GM12878 (cell line): ENCODE results near the gene DENND1A. TPM values are rescaled to one million over a fixed set of nuclear protein-coding genes. Genes with fewer than 3 reads are reported as not detected.

Source experiments
- ATAC-seq: fragments of 200-7000 bp; cut with Tn5 transposase; 3 replicates; pipeline ENCODE4 v1.9.1; 2020; ENCODE audit warnings: mild to moderate bottlenecking, moderate library complexity
- BruUV-seq: library from RNA; stranded (reverse); fragments of 400-500 nt; replicated peaks from 2 replicates; lab custom pipeline; 2021; lab: Mats Ljungman, UMichigan
- CTCF ChIA-PET: fragments of 300-600 bp; sonication (Branson Sonifier 250); formaldehyde crosslinking; extraction: SDS; loops from one replicate; lab custom pipeline; 2021; ENCODE audit warnings: inconsistent platforms; lab: Yijun Ruan, JAX
- POLR2A ChIA-PET: fragments of 350-600 bp; formaldehyde crosslinking; extraction: SDS; loops from one replicate; lab custom pipeline; 2021; ENCODE audit warnings: inconsistent platforms; lab: Charles Lee
- RAD21 ChIA-PET: fragments of 300-600 bp; sonication (Branson Sonifier 250); formaldehyde crosslinking; loops from one replicate; lab custom pipeline; 2023; ENCODE audit warnings: antibody characterized with exemption; ENCODE audit not compliant: unreplicated experiment; lab: Charles Lee
- SMC1A ChIA-PET: fragments of 300-600 bp; sonication (Branson Sonifier 250); formaldehyde crosslinking; loops from one replicate; lab custom pipeline; 2023; ENCODE audit not compliant: unreplicated experiment, uncharacterized antibody; lab: Charles Lee
- DNase-seq: peaks from one replicate; pipeline ENCODE4 v3.0.0-alpha.2; 2011; ENCODE audit warnings: low read depth, low spot score
- FAIRE-seq: peaks from 3 replicates; lab custom pipeline; 2011; peaks lifted over from hg19 to GRCh38; lab: Jason Lieb, UNC
- H2AFZ ChIP-seq: 2 replicates; pipeline ENCODE4 v1.6.0; 2011; ENCODE audit warnings: low read depth, low read length, control low read depth; ENCODE audit not compliant: control insufficient read depth
- H3K27ac ChIP-seq: 2 replicates; pipeline ENCODE4 v1.5.1; 2011; ENCODE audit warnings: control low read depth; ENCODE audit not compliant: control insufficient read depth, insufficient read depth
- H3K27me3 ChIP-seq, 2 experiments: replicated peaks in 1 of 2; 2 replicates each; pipeline versions ENCODE4 v1.6.0 to v1.6.1; 2011; ENCODE audit warnings: low read length in 1 of 2; ENCODE audit not compliant: control insufficient read depth in 2 of 2, insufficient read depth in 2 of 2
- H3K36me3 ChIP-seq, 2 experiments: 2 replicates each; pipeline ENCODE4 v1.5.1; 2011; ENCODE audit warnings: low read length in 1 of 2; ENCODE audit not compliant: control insufficient read depth in 2 of 2, insufficient read depth in 2 of 2
- H3K4me1 ChIP-seq: 2 replicates; pipeline ENCODE4 v1.6.1; 2011; ENCODE audit warnings: mild to moderate bottlenecking, low read length, moderate library complexity, mixed read lengths; ENCODE audit not compliant: control insufficient read depth, insufficient read depth
- H3K4me2 ChIP-seq: 2 replicates; pipeline ENCODE4 v1.6.0; 2011; ENCODE audit warnings: control low read depth; ENCODE audit not compliant: control insufficient read depth, insufficient read depth
- H3K4me3 ChIP-seq: fragments of 200-600 bp; sonication (generic); 2 replicates; pipeline ENCODE4 v1.5.1; 2016
- H3K79me2 ChIP-seq: 2 replicates; pipeline ENCODE4 v1.6.0; 2011; ENCODE audit warnings: low read length; ENCODE audit not compliant: control insufficient read depth, insufficient read depth
- H3K9ac ChIP-seq: 2 replicates; pipeline ENCODE4 v1.8.0; 2011; ENCODE audit warnings: low read length, control low read depth, mixed read lengths; ENCODE audit not compliant: control insufficient read depth, insufficient read depth
- H3K9me3 ChIP-seq: replicated peaks from 3 replicates; pipeline ENCODE4 v1.5.1; 2011; ENCODE audit warnings: mild to moderate bottlenecking, low read length; ENCODE audit not compliant: control insufficient read depth, insufficient read depth
- H4K20me1 ChIP-seq: 2 replicates; pipeline ENCODE4 v1.6.0; 2011; ENCODE audit not compliant: control insufficient read depth, insufficient read depth
- ATF3 ChIP-seq: IDR thresholded peaks from 2 replicates; pipeline ENCODE4 v1.6.1; 2011; ENCODE audit warnings: low read depth, mild to moderate bottlenecking, low read length, moderate library complexity, borderline replicate concordance; ENCODE audit errors: extremely low read depth
- BACH1 ChIP-seq: fragments of 450-650 bp; IDR thresholded peaks from 2 replicates; pipeline ENCODE4 v1.6.1; 2017; ENCODE audit warnings: mild to moderate bottlenecking, borderline replicate concordance
- EGR1 ChIP-seq, 2 experiments: IDR thresholded peaks; 1 replicate in 1 of 2; 2 replicates in 1 of 2; pipeline ENCODE4 v1.6.1; 2011 to 2012; ENCODE audit warnings: low read depth in 2 of 2, low read length in 2 of 2, borderline replicate concordance in 1 of 2, mild to moderate bottlenecking in 1 of 2, moderate library complexity in 1 of 2
- IRF4 ChIP-seq: IDR thresholded peaks from 2 replicates; pipeline ENCODE4 v1.6.1; 2011; ENCODE audit warnings: low read depth, low read length
- KLF5 ChIP-seq: fragments of 450-650 bp; IDR thresholded peaks from 2 replicates; pipeline ENCODE4 v1.6.1; 2014; ENCODE audit warnings: mild to moderate bottlenecking; ENCODE audit not compliant: partially characterized antibody
- MYC ChIP-seq: IDR thresholded peaks from 2 replicates; pipeline ENCODE4 v1.6.1; 2011; ENCODE audit warnings: mild to moderate bottlenecking, low read length, moderate library complexity, inconsistent platforms; ENCODE audit not compliant: insufficient read depth, insufficient replicate concordance, insufficient read length, severe bottlenecking
- ZBED1 ChIP-seq: IDR thresholded peaks from 2 replicates; pipeline ENCODE4 v1.6.1; 2016; ENCODE audit warnings: borderline replicate concordance
- ZNF274 ChIP-seq: IDR thresholded peaks from one replicate; pipeline ENCODE4 v1.8.0; 2011; ENCODE audit not compliant: insufficient read length, insufficient read depth
- WGBS: methylation state at CpG from one replicate; pipeline ENCODE4 v1.1.6; 2016; ENCODE audit warnings: low lambda C conversion rate; ENCODE audit not compliant: insufficient replicate concordance, insufficient coverage; ENCODE audit errors: missing lambda C conversion rate; 5-methylcytosine and 5-hydroxymethylcytosine counted together
- in situ Hi-C: fragments of 300-500 bp; cut with MboI; formaldehyde crosslinking; loops from 9 replicates; pipeline ENCODE4 v1.14.3; 2018; ENCODE audit warnings: mixed read lengths
- intact Hi-C: fragments of 100-400 bp; cut with micrococcal nuclease; formaldehyde crosslinking; loops from one replicate; pipeline ENCODE4 v1.14.2; 2022; ENCODE audit not compliant: unreplicated experiment
- polyA plus RNA-seq, 11 experiments: library from polyadenylated mRNA; depleted of rRNA in 4 of 11; unstranded in 6 of 11; stranded (reverse) in 5 of 11; fragments of >200 nt; fragmentation: Nextera tagmentation in 4 of 11; fragmentation: Illumina TruSeq in 1 of 11; extraction: Ambion mirVana in 4 of 11; extraction: Trizol in 1 of 11; gene quantifications; 1 replicate in 1 of 11; 2 replicates in 10 of 11; pipeline versions ENCODE4 v1.2.1 to v1.2.3, GENCODE V29; 2011 to 2016; ENCODE audit warnings: inconsistent platforms in 2 of 11, missing spikeins in 2 of 11, low read depth in 1 of 11
- total RNA-seq, 4 experiments: library from RNA; depleted of rRNA in 3 of 4; stranded (reverse); fragments of >200 nt in 3 of 4; fragmentation: Illumina TruSeq in 1 of 4; extraction: Trizol in 1 of 4; gene quantifications; 2 replicates each; pipeline versions ENCODE4 v1.2.1 to v1.2.3, GENCODE V29; 2013 to 2021
- TF ChIP-seq, protein P1 (sequence below): fragments of 450-650 bp; IDR thresholded peaks from 2 replicates; pipeline ENCODE4 v1.6.1; 2016; ENCODE audit warnings: mild to moderate bottlenecking, moderate library complexity, borderline replicate concordance

DENND1A gene
- total and polyA plus RNA-seq, 10 of the 15 experiments (the other 5 are each of a cell fraction or from before 2014, with no cell fraction given) = 14.1 to 48.6 (median 35.2) TPM

- TF ChIP-seq KLF5 = no peak
- no peak for TF ChIP-seq ATF3
Observed at GRCh38 chr9:123486431-123486830, 443.5 kb downstream of the DENND1A start (continued).

DNA sequence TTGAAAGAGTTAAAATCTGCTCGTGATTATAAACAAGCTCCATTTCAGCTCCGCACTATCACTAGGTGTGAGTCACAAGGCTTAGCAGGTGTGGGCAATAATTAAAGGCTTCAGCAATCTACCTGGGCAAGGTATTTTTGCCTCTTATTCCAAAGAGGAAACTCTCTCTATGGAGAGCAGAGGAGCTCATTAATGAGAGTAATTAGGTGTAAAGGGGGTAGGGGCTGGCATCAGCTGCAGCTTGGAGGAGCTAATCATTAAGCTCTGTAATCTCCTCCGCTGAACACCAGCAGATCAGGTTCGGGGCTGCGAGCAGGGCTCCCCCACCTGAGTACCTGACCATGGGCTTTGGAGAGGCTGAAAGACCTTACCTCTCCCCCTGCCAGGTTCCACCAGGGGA is 444.7 kb downstream of the DENND1A start:
- no peaks in the 10 kb centered on the region for H3K4me1 ChIP-seq
- H3K4me3 ChIP-seq = no peak overlapping the region
- H3K9ac ChIP-seq = no peak overlapping the region
- FAIRE-seq (no peak), DNase-seq (no peak), ATAC-seq (no peak)
- H3K4me2 ChIP-seq = no peak overlapping the region
- H3K79me2 ChIP-seq = no peaks in the 10 kb centered on the region
- SMC1A ChIA-PET = no interaction called here
- in situ Hi-C loops = no loop called here
- no peaks in the 10 kb centered on the region for H4K20me1 ChIP-seq
- no peak overlapping the region for H3K27ac ChIP-seq
- CTCF ChIA-PET = no interaction called here
- H3K36me3 ChIP-seq = no peaks in the 10 kb centered on the region
- RAD21 ChIA-PET = no interaction called here
- no peak for TF ChIP-seq ZNF274
- no peak for TF ChIP-seq IRF4
- TF ChIP-seq, all 136 proteins: peak for 0
- no TSS peak for BruUV-seq
- Histone ChIP-seq H3K9me3 (no peaks in the 10 kb centered on the region), H2AFZ (no peak overlapping the region), H3K27me3 (no peaks in the 10 kb centered on the region)
- POLR2A ChIA-PET = no interaction called here
- WGBS = 86% methylated on average over 5 of the region's 5 CpGs
- intact Hi-C loops = no loop called here

DNA sequence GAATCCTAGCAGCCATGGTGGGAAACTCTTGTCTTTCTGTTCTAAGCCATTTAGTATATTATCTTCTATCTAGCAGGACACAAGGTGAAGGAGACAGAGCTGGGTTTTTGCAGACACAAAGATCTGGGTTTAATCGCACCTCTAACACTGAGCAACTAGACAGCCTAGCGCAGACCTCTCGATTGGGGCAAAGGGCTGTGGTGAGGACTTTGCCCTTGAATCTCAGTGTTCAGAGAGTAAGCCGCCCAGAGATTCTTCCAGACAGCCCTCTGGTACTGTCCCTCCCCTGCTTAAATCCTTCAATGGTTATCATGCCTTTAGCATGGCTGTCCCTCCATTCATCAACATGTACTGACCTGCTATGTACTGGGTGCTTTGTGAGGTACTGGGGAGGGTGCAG is 445.8 kb downstream of the DENND1A start:
- Histone ChIP-seq H3K4me3 (no peak overlapping the region), H3K27me3 (no peaks in the 10 kb centered on the region), H3K27ac (no peak overlapping the region), H2AFZ (no peak overlapping the region), H3K79me2 (no peaks in the 10 kb centered on the region), H4K20me1 (no peaks in the 10 kb centered on the region), H3K9me3 (no peaks in the 10 kb centered on the region), H3K9ac (no peak overlapping the region), H3K36me3 (no peaks in the 10 kb centered on the region), H3K4me2 (no peak overlapping the region), H3K4me1 (no peaks in the 10 kb centered on the region)
- ChIA-PET POLR2A (interaction anchor here (0.5 kb wide), 1 partner anchor 73 kb away, joined by 3 read pairs; no protein-coding TSS in a partner anchor), CTCF (interaction anchor here (0.6 kb wide), 1 partner anchor 276 kb away, joined by 3 read pairs; no protein-coding TSS in a partner anchor), RAD21 (no interaction called here), SMC1A (no interaction called here)
- 97% methylated on average over 4 of the region's 4 CpGs for WGBS
- no TSS peak for BruUV-seq
- in situ Hi-C loops (no loop called here), intact Hi-C loops (no loop called here)
- ATAC-seq = no peak
- FAIRE-seq = no peak
- DNase-seq = no peak
- no peak for TF ChIP-seq ZBED1
- TF ChIP-seq, protein P1, sequence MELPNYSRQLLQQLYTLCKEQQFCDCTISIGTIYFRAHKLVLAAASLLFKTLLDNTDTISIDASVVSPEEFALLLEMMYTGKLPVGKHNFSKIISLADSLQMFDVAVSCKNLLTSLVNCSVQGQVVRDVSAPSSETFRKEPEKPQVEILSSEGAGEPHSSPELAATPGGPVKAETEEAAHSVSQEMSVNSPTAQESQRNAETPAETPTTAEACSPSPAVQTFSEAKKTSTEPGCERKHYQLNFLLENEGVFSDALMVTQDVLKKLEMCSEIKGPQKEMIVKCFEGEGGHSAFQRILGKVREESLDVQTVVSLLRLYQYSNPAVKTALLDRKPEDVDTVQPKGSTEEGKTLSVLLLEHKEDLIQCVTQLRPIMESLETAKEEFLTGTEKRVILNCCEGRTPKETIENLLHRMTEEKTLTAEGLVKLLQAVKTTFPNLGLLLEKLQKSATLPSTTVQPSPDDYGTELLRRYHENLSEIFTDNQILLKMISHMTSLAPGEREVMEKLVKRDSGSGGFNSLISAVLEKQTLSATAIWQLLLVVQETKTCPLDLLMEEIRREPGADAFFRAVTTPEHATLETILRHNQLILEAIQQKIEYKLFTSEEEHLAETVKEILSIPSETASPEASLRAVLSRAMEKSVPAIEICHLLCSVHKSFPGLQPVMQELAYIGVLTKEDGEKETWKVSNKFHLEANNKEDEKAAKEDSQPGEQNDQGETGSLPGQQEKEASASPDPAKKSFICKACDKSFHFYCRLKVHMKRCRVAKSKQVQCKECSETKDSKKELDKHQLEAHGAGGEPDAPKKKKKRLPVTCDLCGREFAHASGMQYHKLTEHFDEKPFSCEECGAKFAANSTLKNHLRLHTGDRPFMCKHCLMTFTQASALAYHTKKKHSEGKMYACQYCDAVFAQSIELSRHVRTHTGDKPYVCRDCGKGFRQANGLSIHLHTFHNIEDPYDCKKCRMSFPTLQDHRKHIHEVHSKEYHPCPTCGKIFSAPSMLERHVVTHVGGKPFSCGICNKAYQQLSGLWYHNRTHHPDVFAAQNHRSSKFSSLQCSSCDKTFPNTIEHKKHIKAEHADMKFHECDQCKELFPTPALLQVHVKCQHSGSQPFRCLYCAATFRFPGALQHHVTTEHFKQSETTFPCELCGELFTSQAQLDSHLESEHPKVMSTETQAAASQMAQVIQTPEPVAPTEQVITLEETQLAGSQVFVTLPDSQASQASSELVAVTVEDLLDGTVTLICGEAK = no peak
- TF ChIP-seq EGR1 (IDR thresholded peaks at IDR 0.05; ENCODE audit: borderline replicate concordance in 1 of 2, low read depth in 2 of 2, low read length in 2 of 2) = no peak
- no peak for TF ChIP-seq MYC
- no peak for TF ChIP-seq BACH1
